Bronchial epithelial cell (primary cell): ENCODE data around the gene SCYGR1. TPM values are rescaled to one million over a fixed set of nuclear protein-coding genes. Genes with fewer than 3 reads are reported as not detected.

Experiments used
- DNase-seq: peaks from one replicate; pipeline ENCODE4 v3.0.0-alpha.2; 2010; ENCODE audit warnings: low read depth
- FAIRE-seq: peaks from 2 replicates; lab custom pipeline; 2011; peaks lifted over from hg19 to GRCh38; lab: Jason Lieb, UNC
- H3K27me3 ChIP-seq: 2 replicates; pipeline ENCODE4 v1.5.1; 2011; ENCODE audit warnings: low read length; ENCODE audit not compliant: control insufficient read depth, insufficient read depth
- H3K36me3 ChIP-seq: 2 replicates; pipeline ENCODE4 v1.5.1; 2011; ENCODE audit warnings: low read length; ENCODE audit not compliant: control insufficient read depth, insufficient read depth
- H3K4me3 ChIP-seq: 2 replicates; pipeline ENCODE4 v1.5.1; 2011; ENCODE audit warnings: mild to moderate bottlenecking, low read depth, low read length, control low read depth
- CTCF ChIP-seq: IDR thresholded peaks from 2 replicates; pipeline ENCODE4 v1.5.1; 2011; ENCODE audit warnings: mild to moderate bottlenecking, moderate library complexity, low read length, control low read depth, inconsistent platforms; ENCODE audit not compliant: insufficient read depth, severe bottlenecking
- total RNA-seq: library from RNA; depleted of rRNA; stranded (reverse); fragments of >200 nt; gene quantifications from 2 replicates; pipeline ENCODE4 v1.2.1, GENCODE V29; 2014

Gene SCYGR1
- total RNA-seq, 1 donor from 2014 or later, result not detected

GRCh38 chr2:227349989-227350612 is 37.6 kb downstream of the SCYGR1 start:
- peaks cover 2% of the 10 kb centered on the region for H3K36me3 ChIP-seq
- no peak for DNase-seq
- no peak overlapping the region for H3K4me3 ChIP-seq
- FAIRE-seq, result no peak
- no peak for TF ChIP-seq CTCF
- no peaks in the 10 kb centered on the region for H3K27me3 ChIP-seq

GRCh38 chr2:227348324-227348723 is 39.4 kb downstream of the SCYGR1 start:
- no peaks in the 10 kb centered on the region for H3K27me3 ChIP-seq
- peaks cover 2% of the 10 kb centered on the region for H3K36me3 ChIP-seq
- no peak overlapping the region for H3K4me3 ChIP-seq
- no peak for TF ChIP-seq CTCF
- no peak for DNase-seq
- no peak for FAIRE-seq

- DNase-seq (no peak), FAIRE-seq (no peak)
- Histone ChIP-seq H3K36me3 (peaks cover 2% of the 10 kb centered on the region), H3K27me3 (no peaks in the 10 kb centered on the region), H3K4me3 (no peak overlapping the region)
- peak; percentile 2 for TF ChIP-seq CTCF
Measured at GRCh38 chr2:227347117-227347516, 40.6 kb downstream of the SCYGR1 start.

GRCh38 chr2:227344231-227344630 is 43.5 kb downstream of the SCYGR1 start:
- no peak for DNase-seq
- no peak for TF ChIP-seq CTCF
- no peak for FAIRE-seq

GRCh38 chr2:227341553-227341952 is 46.2 kb downstream of the SCYGR1 start:
- Histone ChIP-seq H3K36me3 (peaks cover 1% of the 10 kb centered on the region), H3K27me3 (no peaks in the 10 kb centered on the region), H3K4me3 (no peak overlapping the region)
- FAIRE-seq (no peak), DNase-seq (no peak)
- TF ChIP-seq CTCF, result no peak

More at GRCh38 chr2:227344231-227344630, 43.5 kb downstream of the SCYGR1 start:
- Histone ChIP-seq H3K4me3 (no peak overlapping the region), H3K27me3 (no peaks in the 10 kb centered on the region), H3K36me3 (peaks cover 3% of the 10 kb centered on the region)

- no peak for TF ChIP-seq CTCF
- Histone ChIP-seq H3K4me3 (no peak overlapping the region), H3K27me3 (no peaks in the 10 kb centered on the region), H3K36me3 (peaks cover 1% of the 10 kb centered on the region)
- DNase-seq (no peak), FAIRE-seq (no peak)
Measured at GRCh38 chr2:227340106-227340505, 47.6 kb downstream of the SCYGR1 start.
